HG03103 (cell line): ENCODE measurements around the gene UROC1.
"Not testable (repeated sequence)": the region's sequence is repeated elsewhere in the genome, so short reads cannot be mapped to it uniquely, and the experiment has no call there.

Experiments used
- ATAC-seq: cut with Tn5 transposase; IDR thresholded peaks from one replicate; pipeline ENCODE4 v1.9.1; 2021; ENCODE audit warnings: low read depth; ENCODE audit not compliant: unreplicated experiment

The UROC1 gene

DNA sequence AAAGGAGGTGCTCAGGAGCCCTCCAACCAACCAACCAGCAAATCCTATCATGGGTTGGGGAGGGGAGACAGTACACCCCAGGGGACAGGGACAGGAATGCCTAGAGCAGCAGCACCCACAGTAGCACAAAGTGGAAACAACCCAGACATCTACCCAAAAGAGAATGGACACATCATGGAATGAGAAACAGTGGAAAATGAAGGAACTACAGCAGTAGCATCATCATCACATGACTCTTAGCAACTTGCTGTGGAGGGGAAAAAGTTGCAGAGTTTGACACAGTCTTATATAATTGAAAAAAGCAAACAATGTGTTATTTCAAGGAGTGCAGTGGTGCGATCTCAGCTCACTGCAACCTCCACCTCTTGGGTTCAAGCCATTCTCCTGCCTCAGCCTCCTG is 30.1 kb upstream of the UROC1 start:
- ATAC-seq, result no peak

DNA sequence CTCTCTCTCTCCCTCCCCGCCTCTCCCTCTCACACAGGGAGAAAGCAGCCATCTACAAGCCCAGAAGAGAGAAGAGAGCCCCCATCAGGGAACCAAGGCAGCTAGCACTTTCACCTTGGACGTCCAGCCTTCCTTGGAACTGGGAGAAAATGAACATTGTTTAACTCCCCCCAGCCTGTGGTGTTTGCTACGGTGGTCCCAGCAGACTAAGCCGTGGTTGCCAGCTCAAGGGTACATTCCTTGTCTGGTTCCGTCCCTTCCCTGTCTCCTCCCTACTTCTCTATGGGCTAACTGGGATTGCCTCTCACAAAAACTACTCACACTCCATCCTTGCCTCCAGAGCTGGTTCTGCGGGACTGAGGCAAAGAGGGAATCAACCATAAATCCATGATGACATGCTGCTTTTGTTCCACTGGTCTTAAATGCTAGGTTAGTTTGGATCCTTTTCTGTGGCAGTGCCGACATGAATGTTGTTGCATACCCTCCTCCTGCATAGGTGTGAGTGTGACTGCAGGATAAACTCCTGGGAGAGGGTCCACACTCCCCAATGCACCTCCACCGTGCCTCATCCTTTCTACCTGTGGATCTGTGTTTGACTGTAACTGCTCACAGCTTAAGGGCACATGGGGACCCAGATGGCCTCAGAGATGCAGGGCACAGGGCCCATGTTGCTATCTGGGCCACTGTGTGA is 29.1 kb upstream of the UROC1 start:
- no peak for ATAC-seq

DNA sequence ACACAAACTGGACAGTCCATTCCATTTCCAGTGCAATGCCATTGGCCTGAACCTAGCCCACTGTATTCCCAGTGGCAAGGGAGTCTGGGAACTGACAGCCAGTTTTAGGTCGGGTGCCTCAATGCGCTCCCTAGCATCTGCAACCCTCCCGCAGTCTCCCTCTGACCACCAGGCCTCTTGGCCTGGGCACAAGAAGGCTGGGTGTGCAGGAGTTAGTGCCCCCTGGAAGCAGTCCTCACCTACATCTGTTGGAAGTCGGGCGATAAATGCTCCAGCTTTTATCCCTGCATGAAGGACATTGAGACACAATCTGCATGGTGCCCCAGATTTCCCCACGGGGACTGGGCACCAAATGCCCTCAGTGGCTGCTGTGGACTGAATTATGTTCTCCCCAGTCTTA is 28.4 kb upstream of the UROC1 start:
- no peak for ATAC-seq

DNA sequence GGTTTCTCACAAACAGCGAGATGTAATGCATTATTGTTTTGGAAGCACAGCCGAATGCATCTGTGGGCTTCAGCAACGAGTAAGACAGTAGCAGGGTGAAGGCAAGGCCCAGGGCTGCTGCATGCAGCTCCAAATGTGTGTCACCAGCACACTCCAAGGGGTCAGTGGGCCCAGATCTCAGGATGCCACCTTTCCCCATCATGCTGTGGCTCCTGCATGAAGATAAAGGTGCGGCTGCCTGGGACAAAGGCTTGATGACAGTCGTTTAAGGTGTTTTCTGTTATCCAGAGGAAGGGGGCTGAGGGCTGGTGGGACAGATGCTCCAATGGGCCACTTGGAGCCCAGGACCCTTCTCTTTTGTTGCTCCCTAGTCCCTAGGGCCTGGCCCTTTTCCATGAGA is 28.0 kb upstream of the UROC1 start:
- ATAC-seq, result no peak

DNA sequence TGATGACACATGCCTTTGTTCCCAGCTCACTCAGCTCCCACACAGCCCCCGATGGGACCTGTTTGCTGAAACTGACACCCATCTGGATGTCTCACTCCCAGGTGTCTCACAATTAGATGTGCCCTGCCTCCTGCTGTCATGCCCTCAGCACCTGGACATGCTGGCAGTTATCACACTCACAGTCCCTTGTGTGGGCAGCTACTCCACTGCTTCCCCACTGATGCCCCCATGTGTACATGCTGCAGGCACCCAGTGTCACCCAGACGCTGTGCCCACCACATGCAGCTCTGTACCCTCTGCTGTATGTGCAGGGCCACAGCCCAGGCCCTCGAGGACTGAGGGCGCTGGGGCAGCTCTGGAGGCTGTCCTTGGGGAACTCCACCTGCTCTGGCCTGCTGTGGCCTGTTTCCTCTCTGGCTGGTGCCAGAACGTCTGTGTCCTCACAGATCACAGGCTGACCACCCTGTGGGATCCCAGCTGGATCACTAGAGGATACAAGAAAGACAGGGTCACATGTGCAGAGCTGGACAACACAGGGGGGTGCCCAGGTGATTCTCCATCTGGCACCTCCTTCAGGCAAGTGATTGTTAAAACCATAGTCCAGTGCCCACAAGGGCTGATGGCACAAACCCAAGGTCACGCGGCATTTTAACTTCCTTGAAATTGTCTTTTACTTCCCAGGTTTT is 27.2 kb upstream of the UROC1 start:
- no peak for ATAC-seq

DNA sequence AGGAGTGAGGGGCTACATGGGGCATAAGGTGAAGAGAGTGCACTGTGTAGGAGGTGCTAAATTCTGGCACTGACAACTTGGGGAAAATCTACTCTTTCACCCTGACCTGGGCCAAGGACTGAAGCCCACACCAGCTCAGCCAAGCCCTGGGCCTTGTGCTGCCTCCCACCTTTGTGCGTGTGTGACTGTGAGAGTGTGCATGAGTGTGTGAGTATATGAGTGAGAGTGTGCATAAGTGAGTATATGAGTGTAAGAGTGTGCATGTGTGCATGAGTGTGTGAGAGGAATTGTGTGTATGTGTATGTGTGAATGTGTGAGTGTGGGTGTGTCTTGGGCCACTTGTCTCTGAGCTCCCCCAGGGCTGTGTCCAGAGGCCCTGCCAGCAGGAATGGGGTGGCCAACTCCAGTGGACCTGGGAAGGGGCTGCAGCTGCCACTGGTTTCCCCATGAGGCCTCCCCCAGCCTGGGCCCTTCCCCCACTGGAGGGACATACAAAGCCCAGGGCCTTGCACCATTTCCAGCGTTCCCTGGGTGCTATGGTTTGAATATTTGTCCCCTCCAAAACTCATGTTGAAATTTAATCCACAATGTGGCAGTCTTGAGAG is 26.0 kb upstream of the UROC1 start:
- ATAC-seq, result no peak

DNA sequence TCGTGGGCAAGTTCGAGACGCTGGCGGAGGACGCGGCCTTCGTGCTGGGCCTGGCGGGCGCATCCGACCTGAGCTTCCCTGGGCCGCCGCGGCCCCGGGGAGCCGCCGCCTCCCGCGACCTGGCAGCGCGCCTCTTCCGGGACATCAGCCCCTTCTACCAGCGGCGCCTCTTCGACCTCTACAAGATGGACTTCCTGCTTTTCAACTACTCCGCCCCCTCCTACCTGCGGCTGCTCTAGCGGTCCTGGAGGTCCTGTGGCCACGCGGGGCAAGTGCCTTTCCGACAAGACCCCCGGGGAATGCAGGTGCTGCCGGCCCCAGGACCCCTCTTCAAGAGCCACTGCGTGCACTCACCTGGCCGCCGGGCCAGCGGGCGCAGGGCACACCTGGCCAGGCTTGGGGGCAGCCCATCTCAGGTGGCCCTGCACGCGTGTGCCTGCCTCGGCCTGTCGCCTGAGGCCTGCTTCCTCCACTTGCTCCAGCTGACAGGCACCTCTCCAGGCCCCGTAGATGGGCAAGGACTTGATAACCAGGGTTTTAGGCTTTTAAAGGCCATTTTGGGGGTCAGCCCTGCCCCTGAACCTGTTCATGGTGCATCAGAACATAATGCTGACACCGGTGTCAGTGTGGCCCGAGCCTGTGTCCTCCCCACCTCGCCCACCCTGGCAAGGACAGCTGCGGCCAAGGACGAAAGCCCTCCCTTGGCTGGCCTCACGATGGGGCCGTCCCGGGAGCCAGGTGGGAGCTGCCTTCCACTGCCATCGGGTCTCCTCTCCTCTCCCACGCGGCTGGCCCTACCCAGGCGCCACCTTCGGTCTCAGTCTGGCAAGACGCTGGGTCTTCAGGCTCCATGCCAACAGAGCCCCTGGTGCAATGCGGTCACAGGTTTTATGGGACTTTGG is 25.0 kb upstream of the UROC1 start:
- ATAC-seq, result no peak

DNA sequence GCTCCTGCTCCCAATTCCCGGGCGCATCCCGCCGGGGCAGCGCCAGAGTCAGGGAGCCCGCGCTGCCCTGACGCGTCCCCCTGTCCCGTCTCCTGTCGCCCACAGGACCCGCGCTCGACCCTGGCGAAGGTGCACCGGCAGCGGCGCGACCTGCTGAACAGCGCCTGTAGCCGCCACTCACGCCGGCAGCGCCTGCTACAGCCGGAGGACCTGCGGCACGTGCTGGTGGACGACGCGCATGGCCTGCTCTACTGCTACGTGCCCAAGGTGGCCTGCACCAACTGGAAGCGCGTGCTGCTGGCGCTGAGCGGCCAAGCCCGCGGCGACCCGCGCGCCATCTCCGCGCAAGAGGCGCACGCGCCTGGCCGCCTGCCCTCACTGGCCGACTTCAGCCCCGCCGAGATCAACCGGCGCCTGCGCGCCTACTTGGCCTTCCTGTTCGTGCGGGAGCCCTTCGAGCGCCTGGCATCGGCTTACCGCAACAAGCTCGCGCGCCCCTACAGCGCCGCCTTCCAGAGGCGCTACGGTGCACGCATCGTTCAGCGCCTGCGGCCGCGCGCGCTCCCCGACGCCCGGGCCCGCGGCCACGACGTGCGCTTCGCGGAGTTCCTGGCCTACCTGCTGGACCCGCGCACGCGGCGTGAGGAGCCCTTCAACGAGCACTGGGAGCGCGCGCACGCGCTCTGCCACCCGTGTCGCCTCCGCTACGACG is 24.2 kb upstream of the UROC1 start:
- ATAC-seq, result no peak

DNA sequence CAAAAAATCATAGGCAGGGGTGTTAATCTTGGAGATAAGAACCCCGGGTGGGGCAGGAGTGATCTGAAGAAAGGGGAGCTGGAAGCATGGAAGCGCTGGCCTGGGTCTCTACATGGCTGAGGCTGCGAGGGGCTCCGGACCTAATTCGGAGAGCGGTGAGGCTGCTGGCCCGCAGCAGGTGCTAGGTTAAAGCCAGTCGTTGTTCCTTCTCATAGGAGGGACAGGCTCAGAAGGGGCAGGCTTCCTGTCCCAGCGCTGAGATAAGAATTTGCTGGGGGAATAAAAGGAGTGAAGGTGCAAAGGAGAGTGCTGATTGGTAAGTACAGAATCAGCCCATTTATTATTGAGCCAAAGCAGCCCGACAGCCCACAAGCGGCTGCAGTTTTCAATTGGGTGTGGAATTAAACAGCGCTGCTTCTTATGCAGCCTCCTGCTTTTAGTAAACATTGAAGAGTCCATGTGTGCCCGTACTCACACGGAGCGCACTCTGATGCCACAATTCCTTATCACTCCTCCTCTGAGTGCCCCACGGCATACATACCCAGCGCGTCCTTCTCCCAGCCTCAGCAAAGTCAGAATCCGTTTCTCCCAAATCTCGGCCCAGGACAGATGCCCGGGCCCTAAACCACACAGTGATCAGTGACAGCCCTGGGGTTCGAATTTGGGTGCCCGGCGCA is 23.5 kb upstream of the UROC1 start:
- ATAC-seq, result no peak

DNA sequence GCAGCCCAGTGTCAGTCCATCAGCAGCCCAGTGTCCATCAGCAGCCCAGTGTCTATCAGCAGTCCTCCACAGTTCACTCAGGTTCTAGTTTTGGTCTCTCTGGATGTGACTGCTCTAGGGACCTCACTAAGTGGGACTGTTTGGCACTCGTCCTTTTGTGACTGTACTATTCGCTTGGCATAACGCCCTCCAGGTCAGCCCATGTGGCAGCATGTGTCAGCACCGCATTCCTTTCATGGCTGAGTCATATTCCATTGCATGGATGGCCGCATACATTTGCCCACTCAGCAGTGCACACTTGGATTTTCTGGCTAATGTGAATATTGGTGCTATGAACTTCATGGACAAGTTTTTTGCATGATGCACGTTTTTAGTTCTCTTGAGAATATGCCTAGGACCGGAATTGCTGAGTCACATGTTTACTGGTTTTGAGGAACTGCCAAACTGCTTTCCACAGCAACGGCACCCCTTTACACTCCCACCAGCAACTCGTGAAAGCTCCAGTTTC is 22.8 kb upstream of the UROC1 start:
- ATAC-seq, result no peak

DNA sequence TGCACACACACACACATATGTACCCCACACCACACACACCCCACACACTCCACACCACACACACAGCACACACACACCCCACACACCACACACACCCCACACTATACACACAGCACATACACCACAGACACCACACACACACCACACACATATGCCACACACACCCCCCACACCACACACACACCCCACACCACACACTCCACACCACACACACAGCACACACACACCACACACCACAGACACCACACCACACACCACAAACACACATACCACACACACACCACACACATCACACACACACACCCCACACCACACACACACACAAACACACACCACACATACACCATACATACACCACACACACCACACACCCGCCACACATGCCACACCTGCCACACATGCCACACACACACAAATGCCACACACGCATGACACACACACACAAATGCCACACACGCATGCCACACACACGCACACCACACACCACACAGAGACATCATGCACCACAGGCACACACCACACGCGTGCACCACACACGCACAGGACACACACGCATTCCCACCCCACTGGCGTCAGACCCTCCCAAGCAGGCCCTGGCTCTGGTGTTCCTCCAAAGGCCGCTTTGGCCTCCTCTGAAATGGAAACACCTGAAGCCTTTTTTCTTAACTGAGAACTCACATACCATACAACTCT is 22.1 kb upstream of the UROC1 start:
- no peak for ATAC-seq

DNA sequence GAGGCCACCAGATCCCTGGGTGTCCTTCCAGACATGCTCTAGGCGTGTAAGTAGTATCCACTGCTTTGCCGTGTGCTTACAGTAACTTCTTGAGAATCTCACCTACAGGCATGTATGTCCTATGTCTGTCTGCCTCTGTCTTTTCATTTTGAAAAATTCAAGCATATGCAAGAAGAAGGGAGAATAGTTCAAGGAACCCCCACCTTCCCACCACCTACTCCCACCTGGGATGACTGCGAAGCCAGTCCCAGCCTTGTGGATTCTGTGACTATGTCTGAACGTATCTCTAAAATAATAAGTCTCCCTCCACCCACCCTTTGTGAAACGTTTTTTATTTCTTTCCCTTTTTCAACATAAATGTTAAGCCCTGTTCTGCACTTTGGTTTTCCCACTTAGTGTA is 21.4 kb upstream of the UROC1 start:
- no peak for ATAC-seq

DNA sequence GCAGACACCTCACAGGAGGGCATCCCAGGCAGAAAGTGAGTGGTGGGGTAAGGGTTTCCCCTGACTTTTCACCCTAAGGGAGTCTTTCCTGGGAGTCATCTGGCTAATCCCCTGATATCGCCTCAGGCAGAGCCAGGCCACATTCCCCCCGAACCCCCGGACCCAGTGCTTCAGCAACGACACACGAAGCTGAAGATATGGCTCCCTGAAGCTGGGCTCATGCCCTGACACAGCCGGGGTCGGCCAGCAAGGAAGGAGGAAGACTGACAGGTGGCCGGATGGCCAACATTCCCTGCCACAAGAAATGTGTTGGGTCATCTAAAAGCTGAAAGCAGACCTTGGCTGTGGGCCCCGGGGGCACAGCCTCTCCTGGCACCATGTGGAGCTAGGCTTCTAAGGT is 20.7 kb upstream of the UROC1 start:
- no peak for ATAC-seq

DNA sequence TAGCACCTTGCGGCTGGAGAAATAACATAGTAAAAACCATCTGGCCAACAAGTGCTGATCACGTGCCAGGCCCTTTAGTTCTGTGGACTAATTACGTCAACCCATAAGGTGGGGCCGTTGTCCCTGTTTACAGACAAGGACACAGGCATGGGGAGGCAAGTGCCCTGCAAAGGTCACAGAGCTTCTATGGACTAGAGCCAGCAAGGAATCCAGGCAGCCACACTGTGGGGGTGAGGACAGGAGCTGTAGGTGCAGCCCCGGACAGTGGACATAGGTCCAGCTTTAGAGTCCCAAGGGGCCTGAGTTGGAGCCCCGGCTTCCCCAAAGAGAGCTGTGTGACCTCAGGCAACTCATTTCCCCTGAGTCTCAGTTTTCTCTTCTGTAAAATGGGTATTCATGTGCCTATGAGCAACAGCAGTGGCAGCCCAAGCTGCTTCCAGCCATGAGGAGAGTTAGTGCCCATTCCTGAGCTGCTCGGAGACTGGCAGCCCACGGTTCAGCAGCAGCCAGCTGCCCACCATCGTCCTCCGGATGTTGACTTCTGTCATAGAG is 20.2 kb upstream of the UROC1 start:
- no peak for ATAC-seq

DNA sequence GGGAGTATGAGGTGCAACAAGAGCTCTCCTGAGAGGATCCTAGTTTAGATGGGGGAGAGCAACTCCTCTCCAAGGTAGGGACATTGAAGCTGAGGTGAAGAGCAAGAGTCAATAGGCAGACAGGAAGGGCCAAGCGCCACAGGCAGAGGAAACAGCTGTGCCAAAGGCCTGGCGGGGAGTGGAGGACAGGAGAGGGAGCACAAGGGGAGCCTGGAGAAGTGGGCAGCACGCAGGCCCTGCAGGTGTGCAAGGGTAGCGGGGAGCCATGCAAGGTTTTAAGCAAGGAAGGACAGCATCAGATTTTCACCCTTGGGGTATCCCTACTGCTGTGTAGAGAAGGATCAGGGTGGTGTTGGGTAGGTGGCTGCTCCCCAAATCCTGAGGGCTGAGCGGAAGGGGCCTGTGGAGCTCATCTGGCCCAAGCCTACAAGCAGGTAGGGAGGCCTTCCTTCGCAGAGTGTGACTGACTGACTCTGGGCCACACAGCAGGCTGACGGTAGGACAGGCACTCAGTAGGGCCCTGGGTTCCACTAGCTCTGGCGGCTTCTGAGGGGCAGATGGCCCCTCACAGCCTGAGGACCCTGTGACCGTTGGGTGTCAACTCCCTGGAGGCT is 19.6 kb upstream of the UROC1 start:
- ATAC-seq, result no peak

DNA sequence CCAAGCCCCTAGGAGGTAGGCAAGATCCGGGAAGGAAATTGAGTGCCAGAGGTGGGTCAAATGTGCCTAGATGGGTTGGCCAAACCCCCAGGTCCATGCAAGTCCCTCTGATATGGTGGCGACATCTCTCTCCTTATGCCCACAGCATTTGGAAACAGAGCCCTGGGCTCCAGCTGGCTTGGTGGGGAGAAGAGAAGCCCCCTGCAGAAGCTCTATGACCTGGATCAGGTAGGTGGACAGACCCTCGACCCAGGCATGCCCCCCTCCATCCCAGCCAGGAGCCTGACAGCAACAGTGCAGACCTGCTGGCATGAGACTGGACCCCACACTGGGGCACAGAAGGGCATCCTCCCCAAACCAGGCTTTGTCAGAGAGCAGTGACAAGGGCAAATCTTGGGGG is 18.6 kb upstream of the UROC1 start:
- ATAC-seq, result no peak

DNA sequence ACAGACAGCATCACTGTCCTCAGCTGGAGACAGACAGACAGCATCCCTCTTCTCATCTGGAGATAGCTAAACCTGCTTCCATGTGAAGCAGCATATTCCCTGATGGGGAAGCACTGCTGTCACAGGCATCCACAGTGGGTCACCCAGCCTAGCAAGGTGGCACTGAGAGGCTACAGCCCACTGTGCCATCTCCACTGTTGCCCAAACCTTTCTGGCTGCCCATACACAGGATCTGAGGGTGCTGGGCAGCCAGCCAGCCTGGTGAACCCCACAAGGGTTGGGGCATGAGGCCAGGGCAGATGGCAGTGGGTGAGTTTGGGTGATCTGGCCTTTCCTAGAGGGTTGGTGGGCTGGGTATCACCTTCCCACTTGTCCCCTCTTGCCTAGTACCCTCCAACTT is 18.1 kb upstream of the UROC1 start:
- ATAC-seq, result no peak

DNA sequence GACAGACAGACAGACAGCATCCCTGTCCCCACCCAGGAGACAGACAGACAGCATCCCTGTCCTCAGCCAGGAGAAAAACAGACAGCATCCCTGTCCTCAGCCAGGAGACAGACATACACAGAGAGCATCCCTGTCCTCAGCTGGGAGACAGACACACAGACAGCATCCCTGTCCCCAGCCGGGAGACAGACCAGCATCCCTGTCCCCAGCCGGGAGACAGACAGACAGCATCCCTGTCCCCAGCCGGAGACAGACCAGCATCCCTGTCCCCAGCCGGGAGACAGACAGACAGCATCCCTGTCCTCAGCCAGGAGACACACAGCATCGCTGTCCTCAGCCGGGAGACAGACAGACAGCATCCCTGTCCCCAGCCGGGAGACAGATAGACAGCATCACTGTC is 17.1 kb upstream of the UROC1 start:
- ATAC-seq, result not testable (repeated sequence)
